Mammary epithelial cell (primary cell): Measurements from ENCODE around the gene CSTPP1.

Source experiments
- EZH2 ChIP-seq: IDR thresholded peaks from 2 replicates; pipeline ENCODE4 v1.6.1; 2012; ENCODE audit warnings: low read length, inconsistent platforms, borderline replicate concordance
- TF ChIP-seq, protein P1 (sequence below), 2 donors: IDR thresholded peaks in 1 of 2; conservative IDR thresholded peaks in 1 of 2; 2 replicates each; pipeline ENCODE4 v1.5.1; 2011 to 2012; ENCODE audit warnings: inconsistent platforms in 2 of 2, low read length in 2 of 2, mild to moderate bottlenecking in 2 of 2, control low read depth in 1 of 2, low read depth in 1 of 2; ENCODE audit not compliant: insufficient read depth in 1 of 2; ENCODE audit errors: extremely low read depth in 1 of 2

DNA sequence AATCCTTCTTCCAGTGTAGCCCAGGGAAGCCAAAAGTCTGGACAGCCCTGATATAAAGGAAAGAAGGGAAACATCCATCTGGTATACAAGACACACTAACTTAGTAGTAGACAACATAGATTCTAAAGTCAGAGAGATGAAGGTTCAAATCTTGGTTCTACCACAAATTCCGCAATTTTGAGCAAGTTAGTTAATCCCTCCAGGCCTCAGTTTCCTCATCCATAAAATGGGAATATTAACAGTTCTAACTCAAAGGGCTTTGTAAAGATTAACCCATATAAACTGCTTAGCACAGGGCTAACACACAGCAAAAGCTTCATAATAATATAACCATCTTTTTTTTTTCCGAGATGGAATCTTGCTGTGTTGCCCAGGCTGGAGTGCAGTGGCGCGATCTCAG is 29.0 kb upstream of the CSTPP1 start:
- TF ChIP-seq, protein P1, sequence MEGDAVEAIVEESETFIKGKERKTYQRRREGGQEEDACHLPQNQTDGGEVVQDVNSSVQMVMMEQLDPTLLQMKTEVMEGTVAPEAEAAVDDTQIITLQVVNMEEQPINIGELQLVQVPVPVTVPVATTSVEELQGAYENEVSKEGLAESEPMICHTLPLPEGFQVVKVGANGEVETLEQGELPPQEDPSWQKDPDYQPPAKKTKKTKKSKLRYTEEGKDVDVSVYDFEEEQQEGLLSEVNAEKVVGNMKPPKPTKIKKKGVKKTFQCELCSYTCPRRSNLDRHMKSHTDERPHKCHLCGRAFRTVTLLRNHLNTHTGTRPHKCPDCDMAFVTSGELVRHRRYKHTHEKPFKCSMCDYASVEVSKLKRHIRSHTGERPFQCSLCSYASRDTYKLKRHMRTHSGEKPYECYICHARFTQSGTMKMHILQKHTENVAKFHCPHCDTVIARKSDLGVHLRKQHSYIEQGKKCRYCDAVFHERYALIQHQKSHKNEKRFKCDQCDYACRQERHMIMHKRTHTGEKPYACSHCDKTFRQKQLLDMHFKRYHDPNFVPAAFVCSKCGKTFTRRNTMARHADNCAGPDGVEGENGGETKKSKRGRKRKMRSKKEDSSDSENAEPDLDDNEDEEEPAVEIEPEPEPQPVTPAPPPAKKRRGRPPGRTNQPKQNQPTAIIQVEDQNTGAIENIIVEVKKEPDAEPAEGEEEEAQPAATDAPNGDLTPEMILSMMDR (conservative IDR thresholded peaks at IDR 0.05 in 1 of 2, IDR thresholded peaks at IDR 0.05 in 1 of 2; ENCODE audit: extremely low read depth in 1 of 2, insufficient read depth in 1 of 2, low read depth in 1 of 2, low read length in 2 of 2) = no peak
- no peak for TF ChIP-seq EZH2
